Stomach (tissue), 9 donors: ENCODE data around the gene MYPN. TPM values are rescaled to one million over a fixed set of nuclear protein-coding genes. Genes with fewer than 3 reads are reported as not detected.
A peak's percentile ranks its signal among the peaks of the same experiment; 100 is the strongest.

Source experiments
- DNase-seq, 2 donors: peaks; one replicate each; pipeline versions ENCODE4 v3.0.0 to v3.0.0-alpha.2; 2013 to 2019
- H3K27ac ChIP-seq, 5 donors: fragments of 200-600 bp in 4 of 5; sonication (generic) in 4 of 5; one replicate each; pipeline ENCODE4 v1.5.1; 2013 to 2019; ENCODE audit warnings: mild to moderate bottlenecking in 1 of 5, moderate library complexity in 1 of 5
- H3K27me3 ChIP-seq, 3 donors: fragments of 200-600 bp; sonication (generic); one replicate each; pipeline ENCODE4 v1.5.1; 2017 to 2019; ENCODE audit warnings: mixed run types in 1 of 3
- H3K36me3 ChIP-seq, 4 donors: fragments of 200-600 bp; sonication (generic); 1 replicate in 3 of 4; 2 replicates in 1 of 4; pipeline ENCODE4 v1.5.1; 2016 to 2019
- H3K4me1 ChIP-seq, 4 donors: fragments of 200-600 bp; sonication (generic); one replicate each; pipeline ENCODE4 v1.5.1; 2016 to 2019
- H3K4me3 ChIP-seq, 4 donors: fragments of 200-600 bp; sonication (generic) in 3 of 4; one replicate each; pipeline ENCODE4 v1.5.1; 2016 to 2019; ENCODE audit warnings: mild to moderate bottlenecking in 1 of 4
- H3K9me3 ChIP-seq, 4 donors: fragments of 200-600 bp; sonication (generic); one replicate each; pipeline ENCODE4 v1.5.1; 2016 to 2019
- EP300 ChIP-seq: sonication (generic); formaldehyde crosslinking; IDR thresholded peaks from one replicate; pipeline ENCODE4 v1.6.1; 2017; ENCODE audit warnings: antibody characterized with exemption
- POLR2A ChIP-seq, 4 donors: fragments of 450-650 bp; IDR thresholded peaks; one replicate each; pipeline ENCODE4 v1.6.1; 2016; ENCODE audit warnings: antibody characterized with exemption in 4 of 4, control low read depth in 2 of 4, mild to moderate bottlenecking in 1 of 4, moderate library complexity in 1 of 4
- POLR2AphosphoS5 ChIP-seq, 3 donors: sonication (generic); formaldehyde crosslinking; IDR thresholded peaks; one replicate each; pipeline ENCODE4 v1.6.1; 2016; ENCODE audit warnings: antibody characterized with exemption in 3 of 3
- WGBS, 5 donors: extraction: QIAGEN DNeasy Blood & Tissue Kit in 3 of 5; methylation state at CpG; one replicate each; pipeline versions ENCODE4 v1.1.5 to v1.1.7; 2013 to 2018; 5-methylcytosine and 5-hydroxymethylcytosine counted together
- intact Hi-C: fragments of 100-400 bp; cut with DNase I; formaldehyde crosslinking; loops from one replicate; pipeline ENCODE4 v1.15.1; 2023; ENCODE audit warnings: low total_unique reads
- polyA plus RNA-seq, 3 donors: library from polyadenylated mRNA; stranded (reverse); fragments of 200-250 nt; gene quantifications; one replicate each; pipeline ENCODE4 v1.2.3, GENCODE V29; 2013
- total RNA-seq, 5 donors: library from RNA; depleted of rRNA; stranded (reverse); fragments of >200 nt; gene quantifications; one replicate each; pipeline versions ENCODE4 v1.1.0 to v1.2.3, GENCODE V29; 2014 to 2016
- TF ChIP-seq, protein P1 (sequence below), 7 experiments: fragments of 450-650 bp in 4 of 7; fragments of 200-600 bp in 3 of 7; sonication (generic) in 3 of 7; IDR thresholded peaks; one replicate each; pipeline ENCODE4 v1.5.1; 2016 to 2019; ENCODE audit warnings: antibody characterized with exemption in 7 of 7, control low read depth in 2 of 7, mild to moderate bottlenecking in 1 of 7
- donor health status: healthy with polysubstance abuse.
- donor health status: Bipolar disorder and iron deficiency.
- donor health status: healthy.

MYPN gene
- total and polyA plus RNA-seq, 8 donors = 0.06 to 0.76 (median 0.40) TPM; not detected in 4

DNA sequence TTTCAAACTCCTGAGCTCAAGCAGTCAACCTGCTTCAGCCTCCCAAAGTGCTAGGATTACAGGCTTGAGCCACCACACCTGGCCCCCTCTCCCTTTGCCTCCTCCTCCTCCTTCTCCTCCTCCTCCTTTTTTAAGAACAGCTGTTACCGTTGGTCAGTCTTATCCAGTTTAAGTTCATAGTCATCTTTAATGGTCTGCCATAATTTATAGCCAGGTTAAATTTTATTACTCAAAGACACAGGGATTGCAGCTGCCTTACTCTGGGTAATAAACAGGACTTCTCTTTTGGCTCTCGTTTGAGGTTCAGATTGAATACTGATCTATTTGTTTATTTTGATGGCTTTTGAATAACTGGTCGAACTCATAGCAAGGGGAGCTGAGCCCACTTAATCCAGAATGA lies 87.4 kb downstream of the MYPN start:
- DNase-seq = no peak
- peaks cover 0 to 21% (median 0%) of the 10 kb centered on the region in 3 donors for H3K27me3 ChIP-seq

DNA sequence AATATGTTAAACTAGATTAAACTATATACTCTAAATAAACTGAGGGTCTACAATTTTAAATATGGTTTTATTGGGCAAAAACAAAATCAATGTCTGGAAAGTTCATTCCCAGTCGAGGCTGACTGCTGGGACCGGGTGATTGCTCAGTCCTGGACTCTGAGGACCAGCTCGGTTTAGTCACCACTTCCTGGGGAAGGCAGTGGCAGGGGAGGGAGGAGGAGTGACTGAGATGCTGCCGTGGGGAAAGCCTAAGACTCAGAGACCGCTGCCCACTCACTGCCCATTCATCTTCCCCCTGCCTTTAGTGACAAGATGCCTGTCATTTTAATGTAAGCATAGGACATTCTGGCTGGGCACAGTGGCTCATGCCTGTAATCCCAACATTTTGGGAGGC lies 93.7 kb downstream of the MYPN start:
- Histone ChIP-seq H3K4me3 (no peak overlapping the region), H3K4me1 (no peaks in the 10 kb centered on the region), H3K9me3 (no peaks in the 10 kb centered on the region), H3K27me3 (peaks cover 0 to 34% (median 0%) of the 10 kb centered on the region in 3 donors), H3K27ac (no peak overlapping the region), H3K36me3 (no peaks in the 10 kb centered on the region)
- TF ChIP-seq EP300 (no peak), POLR2A (IDR thresholded peaks at IDR 0.05) (no peak), POLR2AphosphoS5 (IDR thresholded peaks at IDR 0.05) (no peak)
- TF ChIP-seq, protein P1, sequence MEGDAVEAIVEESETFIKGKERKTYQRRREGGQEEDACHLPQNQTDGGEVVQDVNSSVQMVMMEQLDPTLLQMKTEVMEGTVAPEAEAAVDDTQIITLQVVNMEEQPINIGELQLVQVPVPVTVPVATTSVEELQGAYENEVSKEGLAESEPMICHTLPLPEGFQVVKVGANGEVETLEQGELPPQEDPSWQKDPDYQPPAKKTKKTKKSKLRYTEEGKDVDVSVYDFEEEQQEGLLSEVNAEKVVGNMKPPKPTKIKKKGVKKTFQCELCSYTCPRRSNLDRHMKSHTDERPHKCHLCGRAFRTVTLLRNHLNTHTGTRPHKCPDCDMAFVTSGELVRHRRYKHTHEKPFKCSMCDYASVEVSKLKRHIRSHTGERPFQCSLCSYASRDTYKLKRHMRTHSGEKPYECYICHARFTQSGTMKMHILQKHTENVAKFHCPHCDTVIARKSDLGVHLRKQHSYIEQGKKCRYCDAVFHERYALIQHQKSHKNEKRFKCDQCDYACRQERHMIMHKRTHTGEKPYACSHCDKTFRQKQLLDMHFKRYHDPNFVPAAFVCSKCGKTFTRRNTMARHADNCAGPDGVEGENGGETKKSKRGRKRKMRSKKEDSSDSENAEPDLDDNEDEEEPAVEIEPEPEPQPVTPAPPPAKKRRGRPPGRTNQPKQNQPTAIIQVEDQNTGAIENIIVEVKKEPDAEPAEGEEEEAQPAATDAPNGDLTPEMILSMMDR (IDR thresholded peaks at IDR 0.05) = no peak
- no peak for DNase-seq
- 21 to 42% (median 33%) methylated on average over 5 of the region's 5 CpGs for WGBS, 5 donors
- intact Hi-C loops = no loop called here

More for the DNA sequence above, 87.4 kb downstream of the MYPN start:
- no peak overlapping the region for H3K4me3 ChIP-seq
- H3K27ac ChIP-seq = no peak overlapping the region
- WGBS, 5 donors = 32 to 56% (median 48%) methylated on average over 3 of the region's 3 CpGs
- TF ChIP-seq POLR2AphosphoS5 (IDR thresholded peaks at IDR 0.05) (no peak), EP300 (no peak), POLR2A (IDR thresholded peaks at IDR 0.05) (no peak)
- TF ChIP-seq, protein P1 (IDR thresholded peaks at IDR 0.05) = no peak
- H3K36me3 ChIP-seq = no peaks in the 10 kb centered on the region
- intact Hi-C loops = no loop called here
- H3K4me1 ChIP-seq = no peaks in the 10 kb centered on the region
- H3K9me3 ChIP-seq = no peaks in the 10 kb centered on the region

DNA sequence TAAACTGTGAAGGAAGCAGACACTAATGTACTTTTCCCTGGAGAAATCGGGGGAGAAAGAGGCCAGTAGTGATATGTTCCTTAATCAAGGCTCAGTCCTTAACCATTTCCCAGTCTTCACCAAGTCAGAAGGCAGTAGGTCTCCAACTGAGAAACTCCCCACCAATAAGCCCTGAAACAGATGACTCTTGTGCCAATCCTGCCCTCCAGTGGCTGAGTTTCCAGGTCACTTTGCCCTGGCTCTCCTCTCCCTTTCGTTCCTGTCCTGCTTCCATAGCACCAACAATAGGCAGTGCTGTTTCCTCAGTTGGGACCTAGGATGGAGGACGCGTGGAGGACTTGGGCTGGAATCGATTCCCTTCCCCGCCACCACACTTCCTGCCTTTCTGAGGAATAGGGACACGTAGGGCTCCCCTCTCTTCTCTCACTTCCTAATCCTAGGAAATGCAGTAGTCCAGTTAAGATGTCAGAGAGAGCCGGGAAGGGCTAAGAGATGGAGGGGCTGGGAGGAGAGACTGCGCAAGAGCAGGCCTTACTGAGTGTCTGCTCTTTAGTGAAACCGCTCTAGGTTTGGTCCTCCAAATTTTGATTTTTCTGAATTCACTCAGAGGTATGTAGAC lies 99.2 kb downstream of the MYPN start:
- WGBS, 5 donors = 41 to 53% (median 49%) methylated on average over 10 of the region's 10 CpGs
- TF ChIP-seq, protein P1 (IDR thresholded peaks at IDR 0.05) = peak in 4 of 7 experiments; percentile 24 to 58 (median 41)
- peak in 1 of 3 donors; percentile 24 for TF ChIP-seq POLR2AphosphoS5 (IDR thresholded peaks at IDR 0.05)
- TF ChIP-seq EP300 = no peak
- TF ChIP-seq POLR2A (IDR thresholded peaks at IDR 0.05) = no peak
- H3K9me3 ChIP-seq = no peaks in the 10 kb centered on the region
- H3K27ac ChIP-seq = no peak overlapping the region
- DNase-seq = peak; percentile 72 to 81
- H3K4me3 ChIP-seq = no peak overlapping the region
- no peaks in the 10 kb centered on the region for H3K36me3 ChIP-seq
- intact Hi-C loops = no loop called here
- no peaks in the 10 kb centered on the region for H3K4me1 ChIP-seq
- no peaks in the 10 kb centered on the region for H3K27me3 ChIP-seq

DNA sequence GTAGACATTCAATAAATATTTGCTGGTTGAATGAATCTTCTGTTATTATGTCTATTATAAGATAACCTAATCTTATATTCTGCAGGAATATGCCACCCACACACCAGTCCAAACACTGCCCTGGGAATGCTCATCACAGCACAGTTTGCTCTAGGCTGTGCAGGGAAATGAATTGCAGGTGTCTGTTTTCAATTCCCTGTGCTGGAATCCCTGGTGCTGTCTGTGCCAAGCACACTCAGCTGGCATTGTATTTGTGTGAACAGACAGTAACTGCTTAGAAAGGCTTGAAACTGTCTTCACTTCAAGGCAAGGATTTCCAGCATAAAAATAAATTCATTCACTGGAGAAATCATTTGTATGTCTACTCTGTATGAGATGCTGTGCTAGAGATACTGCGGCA lies 102.4 kb downstream of the MYPN start:
- TF ChIP-seq EP300 (no peak), POLR2AphosphoS5 (IDR thresholded peaks at IDR 0.05) (no peak), POLR2A (IDR thresholded peaks at IDR 0.05) (no peak)
- TF ChIP-seq, protein P1 (IDR thresholded peaks at IDR 0.05) = no peak
- Histone ChIP-seq H3K27ac (no peak overlapping the region), H3K4me1 (no peaks in the 10 kb centered on the region), H3K36me3 (no peaks in the 10 kb centered on the region), H3K27me3 (no peaks in the 10 kb centered on the region), H3K9me3 (no peaks in the 10 kb centered on the region), H3K4me3 (no peak overlapping the region)
- WGBS, 5 donors = 61 to 95% (median 91%) methylated on average over 1 of the region's 1 CpG
- intact Hi-C loops = no loop called here
- no peak for DNase-seq
